ENCODE results near the gene FGG. TPM values are rescaled to one million over a fixed set of nuclear protein-coding genes. Genes with fewer than 3 reads are reported as not detected.

FGG gene
- polyA plus RNA-seq, 1 donor (not counting 4 experiments of a cell fraction or from before 2014, with no cell fraction given): 0.17 TPM

- dilution Hi-C loops (cut with MboI; ENCODE audit: extremely low pct_ligation_motif_present, low sequenced_read_pairs): no loop called here
- DNase-seq (ENCODE audit: low read depth, low spot score): no peak
Measured at GRCh38 chr4:154591890-154592289, 20.6 kb downstream of the FGG start.

GRCh38 chr4:154590329-154591006 is 22.0 kb downstream of the FGG start, which contains the start of gene FGA:
Gene FGA, minus strand, starts transcription at chr4:154590742. Its CDS starts 55 bp downstream, at chr4:154590687.
- Histone ChIP-seq H3K9me1 (ENCODE audit: control insufficient read depth, extremely low read depth, insufficient read depth, low read length) (no peaks in the 10 kb centered on the region), H3K9ac (ENCODE audit: control insufficient read depth, extremely low read depth, insufficient read depth, low read length) (no peak within 1 kb of the TSS), H3K79me2 (ENCODE audit: control insufficient read depth, insufficient read depth, low read length) (no peaks in the 10 kb centered on the region), H3K4me2 (ENCODE audit: control insufficient read depth, extremely low read depth, insufficient read depth, low read depth, low read length) (no peak within 1 kb of the TSS), H3K27ac (ENCODE audit: control insufficient read depth, insufficient read depth, low read length) (no peak within 1 kb of the TSS), H4K20me1 (ENCODE audit: control insufficient read depth, extremely low read depth, insufficient read depth, low read length) (no peaks in the 10 kb centered on the region), H3K4me1 (ENCODE audit: control insufficient read depth, extremely low read depth, insufficient read depth, low read length) (no peaks in the 10 kb centered on the region), H2AFZ (ENCODE audit: control insufficient read depth, low read length) (no peak within 1 kb of the TSS), H3K36me3 (ENCODE audit: control insufficient read depth in 2 of 2, extremely low read depth in 1 of 2, insufficient read depth in 2 of 2, low read length in 2 of 2) (no peaks in the 10 kb centered on the region), H3K9me3 (ENCODE audit: control insufficient read depth, low read depth, low read length) (no peaks in the 10 kb centered on the region), H3K4me3 (ENCODE audit: control insufficient read depth in 2 of 3, extremely low read depth in 1 of 3, insufficient read depth in 2 of 3, low read depth in 1 of 3, low read length in 3 of 3) (no peak within 1 kb of the TSS), H3K27me3 (ENCODE audit: control insufficient read depth, extremely low read depth, insufficient read depth, low read length) (peaks cover 3% of the 10 kb centered on the region)
- DNase-seq (ENCODE audit: low read depth, low spot score) (no peak), FAIRE-seq (no peak)
- TF ChIP-seq EZH2 (IDR thresholded peaks at IDR 0.05; ENCODE audit: low read length): no peak
- TF ChIP-seq CTCF (optimal IDR thresholded peaks at IDR 0.05 in 1 of 3, IDR thresholded peaks at IDR 0.05 in 1 of 3, conservative IDR thresholded peaks at IDR 0.05 in 1 of 3; ENCODE audit: extremely low read depth in 1 of 3, insufficient read depth in 2 of 3, low read length in 3 of 3): no peak
- dilution Hi-C loops (cut with MboI; ENCODE audit: extremely low pct_ligation_motif_present, low sequenced_read_pairs): no loop called here

More at GRCh38 chr4:154591890-154592289, 20.6 kb downstream of the FGG start:
- no peak overlapping the region for H3K9ac ChIP-seq (ENCODE audit: control insufficient read depth, extremely low read depth, insufficient read depth, low read length)
- TF ChIP-seq EZH2 (IDR thresholded peaks at IDR 0.05; ENCODE audit: low read length) (no peak), CTCF (optimal IDR thresholded peaks at IDR 0.05 in 1 of 3, IDR thresholded peaks at IDR 0.05 in 1 of 3, conservative IDR thresholded peaks at IDR 0.05 in 1 of 3; ENCODE audit: extremely low read depth in 1 of 3, insufficient read depth in 2 of 3, low read length in 3 of 3) (no peak)
- no peak overlapping the region for H3K4me2 ChIP-seq (ENCODE audit: control insufficient read depth, extremely low read depth, insufficient read depth, low read depth, low read length)
- H4K20me1 ChIP-seq (ENCODE audit: control insufficient read depth, extremely low read depth, insufficient read depth, low read length): no peaks in the 10 kb centered on the region
- no peaks in the 10 kb centered on the region for H3K9me3 ChIP-seq (ENCODE audit: control insufficient read depth, low read depth, low read length)
- no peak overlapping the region for H3K27ac ChIP-seq (ENCODE audit: control insufficient read depth, insufficient read depth, low read length)
- no peaks in the 10 kb centered on the region for H3K36me3 ChIP-seq (ENCODE audit: control insufficient read depth in 2 of 2, extremely low read depth in 1 of 2, insufficient read depth in 2 of 2, low read length in 2 of 2)
- H2AFZ ChIP-seq (ENCODE audit: control insufficient read depth, low read length): no peak overlapping the region
- H3K4me1 ChIP-seq (ENCODE audit: control insufficient read depth, extremely low read depth, insufficient read depth, low read length): no peaks in the 10 kb centered on the region
- no peaks in the 10 kb centered on the region for H3K9me1 ChIP-seq (ENCODE audit: control insufficient read depth, extremely low read depth, insufficient read depth, low read length)
- H3K27me3 ChIP-seq (ENCODE audit: control insufficient read depth, extremely low read depth, insufficient read depth, low read length): peaks cover 3% of the 10 kb centered on the region
- no peak for FAIRE-seq
- no peaks in the 10 kb centered on the region for H3K79me2 ChIP-seq (ENCODE audit: control insufficient read depth, insufficient read depth, low read length)
- H3K4me3 ChIP-seq (ENCODE audit: control insufficient read depth in 2 of 3, extremely low read depth in 1 of 3, insufficient read depth in 2 of 3, low read depth in 1 of 3, low read length in 3 of 3): no peak overlapping the region
